ENCODE results near the gene MTR.
"Not testable (repeated sequence)": the region's sequence is repeated elsewhere in the genome, so short reads cannot be mapped to it uniquely, and the experiment has no call there.

MTR gene

DNA sequence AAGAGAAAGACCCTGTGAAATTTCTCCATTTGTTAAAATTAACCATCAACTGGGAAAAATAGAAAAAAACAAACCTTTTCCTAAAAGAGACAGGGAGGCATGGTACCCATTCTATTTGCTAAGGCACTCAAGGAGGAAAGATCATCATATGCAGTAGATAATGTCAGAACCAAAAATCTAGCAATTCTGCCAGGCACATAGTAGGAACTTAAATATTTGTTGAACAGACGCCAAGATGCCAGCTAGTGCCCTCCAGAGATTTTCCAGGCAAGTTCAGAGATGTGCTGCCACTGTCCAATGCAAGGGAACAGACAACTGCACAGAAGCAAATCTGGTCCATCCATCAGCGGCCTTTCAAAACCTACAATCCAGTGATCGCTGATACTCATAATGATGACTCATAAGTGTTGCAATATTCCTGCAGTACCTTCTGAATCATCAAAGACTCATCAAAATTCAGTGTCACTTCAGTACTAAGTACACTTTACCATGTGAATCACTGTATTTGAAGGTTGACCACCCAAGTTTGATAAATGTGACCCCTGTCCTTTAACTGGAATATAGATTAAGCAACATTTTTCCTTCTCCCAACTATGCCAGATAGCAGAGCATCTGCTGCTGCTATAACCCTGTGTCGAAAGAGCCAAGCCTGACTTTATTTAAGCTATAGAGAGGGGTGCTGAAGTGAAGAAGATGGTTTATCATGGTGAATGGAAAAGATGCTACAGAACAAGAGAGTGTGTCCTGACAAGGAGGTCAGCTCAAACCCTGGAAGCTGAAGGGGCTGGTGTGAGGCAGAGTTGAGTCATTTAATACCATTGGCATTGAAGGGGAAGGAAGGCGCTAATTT is 110.0 kb downstream of the MTR start:
- H3K27ac ChIP-seq (ENCODE audit: low read depth, low read length, poor library complexity, severe bottlenecking): no peak overlapping the region
- no peaks in the 10 kb centered on the region for H3K79me2 ChIP-seq (ENCODE audit: insufficient read depth, low read length)
- no peak overlapping the region for H2AFZ ChIP-seq (ENCODE audit: low read length)
- no peak overlapping the region for H3K4me2 ChIP-seq (ENCODE audit: low read length)
- no peaks in the 10 kb centered on the region for H3K4me1 ChIP-seq (ENCODE audit: insufficient read depth, low read length, severe bottlenecking)
- H3K9me3 ChIP-seq (ENCODE audit: low read length): no peaks in the 10 kb centered on the region
- no peak overlapping the region for H3K4me3 ChIP-seq (ENCODE audit: low read depth, low read length, poor library complexity, severe bottlenecking)
- H4K20me1 ChIP-seq (ENCODE audit: insufficient read depth, low read length): no peaks in the 10 kb centered on the region
- peaks cover 10% of the 10 kb centered on the region; the same call in 1 of the 2 replicates for H3K36me3 ChIP-seq (ENCODE audit: insufficient read depth, low read length)
- H3F3A ChIP-seq (ENCODE audit: insufficient read depth, low read length): no peaks in the 10 kb centered on the region
- H3K9me2 ChIP-seq (ENCODE audit: low read depth, low read length): no peaks in the 10 kb centered on the region
- H3K9ac ChIP-seq (ENCODE audit: low read length): no peak overlapping the region
- TF ChIP-seq EZH2 (IDR thresholded peaks at IDR 0.05; ENCODE audit: borderline replicate concordance, low read length): no peak
- TF ChIP-seq, protein P1, sequence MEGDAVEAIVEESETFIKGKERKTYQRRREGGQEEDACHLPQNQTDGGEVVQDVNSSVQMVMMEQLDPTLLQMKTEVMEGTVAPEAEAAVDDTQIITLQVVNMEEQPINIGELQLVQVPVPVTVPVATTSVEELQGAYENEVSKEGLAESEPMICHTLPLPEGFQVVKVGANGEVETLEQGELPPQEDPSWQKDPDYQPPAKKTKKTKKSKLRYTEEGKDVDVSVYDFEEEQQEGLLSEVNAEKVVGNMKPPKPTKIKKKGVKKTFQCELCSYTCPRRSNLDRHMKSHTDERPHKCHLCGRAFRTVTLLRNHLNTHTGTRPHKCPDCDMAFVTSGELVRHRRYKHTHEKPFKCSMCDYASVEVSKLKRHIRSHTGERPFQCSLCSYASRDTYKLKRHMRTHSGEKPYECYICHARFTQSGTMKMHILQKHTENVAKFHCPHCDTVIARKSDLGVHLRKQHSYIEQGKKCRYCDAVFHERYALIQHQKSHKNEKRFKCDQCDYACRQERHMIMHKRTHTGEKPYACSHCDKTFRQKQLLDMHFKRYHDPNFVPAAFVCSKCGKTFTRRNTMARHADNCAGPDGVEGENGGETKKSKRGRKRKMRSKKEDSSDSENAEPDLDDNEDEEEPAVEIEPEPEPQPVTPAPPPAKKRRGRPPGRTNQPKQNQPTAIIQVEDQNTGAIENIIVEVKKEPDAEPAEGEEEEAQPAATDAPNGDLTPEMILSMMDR (IDR thresholded peaks at IDR 0.05; ENCODE audit: low read length): no peak
- no peaks in the 10 kb centered on the region for H3K27me3 ChIP-seq (ENCODE audit: insufficient read depth, low read length)

GRCh38 chr1:236907205-236907604 is 112.1 kb downstream of the MTR start:
- H3F3A ChIP-seq (ENCODE audit: insufficient read depth, low read length): no peaks in the 10 kb centered on the region
- H4K20me1 ChIP-seq (ENCODE audit: insufficient read depth, low read length): no peaks in the 10 kb centered on the region
- no peaks in the 10 kb centered on the region for H3K9me3 ChIP-seq (ENCODE audit: low read length)
- TF ChIP-seq, protein P1 (IDR thresholded peaks at IDR 0.05; ENCODE audit: low read length): no peak
- no peak for TF ChIP-seq EZH2 (IDR thresholded peaks at IDR 0.05; ENCODE audit: borderline replicate concordance, low read length)
- H3K9me2 ChIP-seq (ENCODE audit: low read depth, low read length): no peaks in the 10 kb centered on the region
- no peak overlapping the region for H3K9ac ChIP-seq (ENCODE audit: low read length)
- H3K4me1 ChIP-seq (ENCODE audit: insufficient read depth, low read length, severe bottlenecking): no peaks in the 10 kb centered on the region
- H3K36me3 ChIP-seq (ENCODE audit: insufficient read depth, low read length): no peaks in the 10 kb centered on the region
- no peak overlapping the region for H3K27ac ChIP-seq (ENCODE audit: low read depth, low read length, poor library complexity, severe bottlenecking)
- no peaks in the 10 kb centered on the region for H3K27me3 ChIP-seq (ENCODE audit: insufficient read depth, low read length)
- H2AFZ ChIP-seq (ENCODE audit: low read length): no peak overlapping the region
- H3K4me2 ChIP-seq (ENCODE audit: low read length): no peak overlapping the region
- no peak overlapping the region for H3K4me3 ChIP-seq (ENCODE audit: low read depth, low read length, poor library complexity, severe bottlenecking)
- no peaks in the 10 kb centered on the region for H3K79me2 ChIP-seq (ENCODE audit: insufficient read depth, low read length)

DNA sequence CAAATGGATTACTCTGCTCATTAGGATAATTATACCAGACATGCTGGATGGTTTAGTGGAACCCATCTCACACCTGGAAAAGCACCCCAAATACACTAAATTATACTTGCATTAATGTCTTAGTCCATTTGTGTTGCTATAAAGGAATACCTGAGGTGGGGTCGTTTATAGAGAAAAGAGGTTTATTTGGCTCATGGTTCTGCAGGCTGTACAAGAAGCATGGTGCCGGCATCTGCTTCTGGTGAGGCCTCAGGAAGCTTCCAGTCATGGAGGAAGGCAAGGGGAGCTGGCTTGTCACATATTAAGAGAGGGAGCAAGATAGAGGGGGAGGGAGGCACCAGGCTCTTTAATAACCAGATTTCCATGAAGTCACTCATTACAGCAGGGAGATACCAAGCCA is 113.6 kb downstream of the MTR start:
- Histone ChIP-seq H3K4me1 (ENCODE audit: insufficient read depth, low read length, severe bottlenecking) (no peaks in the 10 kb centered on the region), H3K36me3 (ENCODE audit: insufficient read depth, low read length) (no peaks in the 10 kb centered on the region), H3K9me2 (ENCODE audit: low read depth, low read length) (no peaks in the 10 kb centered on the region), H3K9ac (ENCODE audit: low read length) (no peak overlapping the region), H3K27ac (ENCODE audit: low read depth, low read length, poor library complexity, severe bottlenecking) (no peak overlapping the region), H3K9me3 (ENCODE audit: low read length) (no peaks in the 10 kb centered on the region), H3K4me3 (ENCODE audit: low read depth, low read length, poor library complexity, severe bottlenecking) (no peak overlapping the region), H3K79me2 (ENCODE audit: insufficient read depth, low read length) (no peaks in the 10 kb centered on the region), H3F3A (ENCODE audit: insufficient read depth, low read length) (no peaks in the 10 kb centered on the region), H2AFZ (ENCODE audit: low read length) (no peak overlapping the region), H4K20me1 (ENCODE audit: insufficient read depth, low read length) (no peaks in the 10 kb centered on the region), H3K4me2 (ENCODE audit: low read length) (no peak overlapping the region), H3K27me3 (ENCODE audit: insufficient read depth, low read length) (no peaks in the 10 kb centered on the region)
- no peak for TF ChIP-seq EZH2 (IDR thresholded peaks at IDR 0.05; ENCODE audit: borderline replicate concordance, low read length)
- TF ChIP-seq, protein P1 (IDR thresholded peaks at IDR 0.05; ENCODE audit: low read length): no peak

GRCh38 chr1:236911047-236911446 is 116.0 kb downstream of the MTR start:
- H3F3A ChIP-seq (ENCODE audit: insufficient read depth, low read length); H3K4me3 ChIP-seq (ENCODE audit: low read depth, low read length, poor library complexity, severe bottlenecking); H4K20me1 ChIP-seq (ENCODE audit: insufficient read depth, low read length); H3K9ac ChIP-seq (ENCODE audit: low read length); H3K36me3 ChIP-seq (ENCODE audit: insufficient read depth, low read length); H3K27ac ChIP-seq (ENCODE audit: low read depth, low read length, poor library complexity, severe bottlenecking); H3K4me2 ChIP-seq (ENCODE audit: low read length); H3K79me2 ChIP-seq (ENCODE audit: insufficient read depth, low read length); H3K9me2 ChIP-seq (ENCODE audit: low read depth, low read length); H3K27me3 ChIP-seq (ENCODE audit: insufficient read depth, low read length); H3K9me3 ChIP-seq (ENCODE audit: low read length); H3K4me1 ChIP-seq (ENCODE audit: insufficient read depth, low read length, severe bottlenecking); H2AFZ ChIP-seq (ENCODE audit: low read length): not testable (repeated sequence)
